Neural cell (in vitro differentiated cells): Measurements from ENCODE around the gene SNRPA. TPM values are rescaled to one million over a fixed set of nuclear protein-coding genes. Genes with fewer than 3 reads are reported as not detected.

ENCODE experiments used
- H2AFZ ChIP-seq: fragments of 200-600, 300-800 bp; sonication (generic), shearing (Covaris generic); 2 replicates; pipeline ENCODE4 v1.6.0; 2014; ENCODE audit warnings: low read depth, mild to moderate bottlenecking, antibody characterized with exemption, low read length, moderate library complexity
- H3F3A ChIP-seq: fragments of 200-600 bp; shearing (Covaris generic); 2 replicates; pipeline ENCODE4 v1.6.1; 2016; ENCODE audit warnings: mild to moderate bottlenecking, moderate library complexity, mixed read lengths, antibody characterized with exemption, low read length; ENCODE audit not compliant: insufficient read depth, poor library complexity, severe bottlenecking
- H3K27ac ChIP-seq: fragments of 200-600, 300-800 bp; sonication (generic), shearing (Covaris generic); 2 replicates; pipeline ENCODE4 v1.5.1; 2014; ENCODE audit warnings: mild to moderate bottlenecking, low read length, moderate library complexity
- H3K27me3 ChIP-seq: fragments of 300-800, 200-600 bp; sonication (generic), shearing (Covaris generic); 2 replicates; pipeline ENCODE4 v1.6.0; 2014; ENCODE audit warnings: mild to moderate bottlenecking, low read depth, low read length, moderate library complexity; ENCODE audit not compliant: insufficient read depth
- H3K36me3 ChIP-seq: fragments of 300-800, 200-600 bp; sonication (generic), shearing (Covaris generic); 2 replicates; pipeline ENCODE4 v1.5.1; 2014; ENCODE audit warnings: mild to moderate bottlenecking, antibody characterized with exemption, low read length, moderate library complexity; ENCODE audit not compliant: insufficient read depth
- H3K4me2 ChIP-seq: fragments of 300-800, 200-600 bp; sonication (generic), shearing (Covaris generic); 2 replicates; pipeline ENCODE4 v1.6.0; 2014; ENCODE audit warnings: mild to moderate bottlenecking, low read length
- H3K4me3 ChIP-seq: fragments of 300-800, 200-600 bp; sonication (generic), shearing (Covaris generic); 2 replicates; pipeline ENCODE4 v1.5.1; 2014; ENCODE audit warnings: mild to moderate bottlenecking, low read length, moderate library complexity
- H3K79me2 ChIP-seq: fragments of 200-600 bp; shearing (Covaris generic); replicated peaks from 2 replicates; pipeline ENCODE4 v1.6.0; 2014; ENCODE audit warnings: mild to moderate bottlenecking, low read length, moderate library complexity; ENCODE audit not compliant: insufficient read depth
- H3K9ac ChIP-seq: fragments of 300-800, 200-600 bp; sonication (generic), shearing (Covaris generic); 2 replicates; pipeline ENCODE4 v1.6.1; 2016; ENCODE audit warnings: mild to moderate bottlenecking, low read length, mixed read lengths
- H3K9me2 ChIP-seq: fragments of 200-600 bp; shearing (Covaris generic); 2 replicates; pipeline ENCODE4 v1.6.1; 2016; ENCODE audit warnings: mild to moderate bottlenecking, low read length, mixed read lengths; ENCODE audit not compliant: insufficient read depth
- H3K9me3 ChIP-seq: fragments of 200-600, 300-800 bp; sonication (generic), shearing (Covaris generic); 2 replicates; pipeline ENCODE4 v1.6.1; 2016; ENCODE audit warnings: mild to moderate bottlenecking, mixed run types, low read length, moderate library complexity, mixed read lengths
- H4K20me1 ChIP-seq: fragments of 200-600 bp; shearing (Covaris generic); 2 replicates; pipeline ENCODE4 v1.6.1; 2016; ENCODE audit warnings: mild to moderate bottlenecking, mixed run types; ENCODE audit not compliant: insufficient read depth
- CTCF ChIP-seq: fragments of 450-650 bp; IDR thresholded peaks from 2 replicates; pipeline ENCODE4 v1.5.1; 2014; ENCODE audit warnings: antibody characterized with exemption, mild to moderate bottlenecking, moderate library complexity; ENCODE audit not compliant: poor library complexity, severe bottlenecking
- EP300 ChIP-seq: fragments of 450-650 bp; conservative IDR thresholded peaks from 2 replicates; pipeline ENCODE4 v1.6.1; 2014; ENCODE audit warnings: antibody characterized with exemption, mild to moderate bottlenecking, moderate library complexity; ENCODE audit not compliant: poor library complexity, severe bottlenecking
- EZH2 ChIP-seq: fragments of 200-600, 300-800 bp; shearing (Covaris generic), sonication (generic); IDR thresholded peaks from 2 replicates; pipeline ENCODE4 v1.6.1; 2014; ENCODE audit warnings: antibody characterized with exemption, low read length, borderline replicate concordance, mild to moderate bottlenecking; ENCODE audit not compliant: insufficient read depth, poor library complexity, severe bottlenecking
- MXI1 ChIP-seq: fragments of 450-650 bp; conservative IDR thresholded peaks from 2 replicates; pipeline ENCODE4 v1.6.1; 2014; ENCODE audit warnings: antibody characterized with exemption, mild to moderate bottlenecking; ENCODE audit not compliant: poor library complexity, severe bottlenecking
- POLR2AphosphoS5 ChIP-seq: IDR thresholded peaks from 2 replicates; pipeline ENCODE4 v1.6.1; 2012
- RAD21 ChIP-seq: fragments of 450-650 bp; conservative IDR thresholded peaks from 2 replicates; pipeline ENCODE4 v1.6.1; 2014; ENCODE audit warnings: antibody characterized with exemption, mild to moderate bottlenecking, moderate library complexity
- REST ChIP-seq: IDR thresholded peaks from 2 replicates; pipeline ENCODE4 v1.6.1; 2012; ENCODE audit warnings: borderline replicate concordance
- SMC3 ChIP-seq: fragments of 450-650 bp; conservative IDR thresholded peaks from 2 replicates; pipeline ENCODE4 v1.6.1; 2014; ENCODE audit warnings: antibody characterized with exemption, mild to moderate bottlenecking, moderate library complexity; ENCODE audit not compliant: poor library complexity
- TAF1 ChIP-seq: IDR thresholded peaks from 2 replicates; pipeline ENCODE4 v1.6.1; 2012; ENCODE audit warnings: low read depth
- polyA plus RNA-seq: library from polyadenylated mRNA; depleted of rRNA; stranded (reverse); fragments of >200 nt; gene quantifications from 2 replicates; pipeline ENCODE4 v1.2.3, GENCODE V29; 2014

SNRPA gene
- polyA plus RNA-seq, 1 donor from 2014 or later: 29.9 TPM

GRCh38 chr19:40777937-40778705, 27.1 kb downstream of the SNRPA start, which contains the start of gene RAB4B:
Gene RAB4B (plus strand): TSS chr19:40778247. CDS start chr19:40778376, 129 bp downstream.
- no peaks in the 10 kb centered on the region for H3K9me3 ChIP-seq
- H3K27ac ChIP-seq: peak within 1 kb of the TSS; percentile 99
- peak within 1 kb of the TSS; percentile 78 for H3K4me2 ChIP-seq
- H4K20me1 ChIP-seq: no peaks in the 10 kb centered on the region
- H3K36me3 ChIP-seq: no peaks in the 10 kb centered on the region
- TF ChIP-seq REST: no peak
- TF ChIP-seq RAD21: no peak
- TF ChIP-seq MXI1: peak; percentile 65
- TF ChIP-seq SMC3: peak; percentile 10
- TF ChIP-seq TAF1: no peak
- TF ChIP-seq CTCF: peak; percentile 41
- peak; percentile 27 for TF ChIP-seq EP300
- no peak for TF ChIP-seq EZH2
- TF ChIP-seq POLR2AphosphoS5: peak; percentile 73
- H3K27me3 ChIP-seq: no peaks in the 10 kb centered on the region
- no peaks in the 10 kb centered on the region for H3K79me2 ChIP-seq
- H3K4me3 ChIP-seq: peak within 1 kb of the TSS; percentile 80
- H2AFZ ChIP-seq: peak within 1 kb of the TSS; percentile 88
- H3K9ac ChIP-seq: peak within 1 kb of the TSS; percentile 94
- H3F3A ChIP-seq: peaks cover 4% of the 10 kb centered on the region
- H3K9me2 ChIP-seq: no peaks in the 10 kb centered on the region

DNA sequence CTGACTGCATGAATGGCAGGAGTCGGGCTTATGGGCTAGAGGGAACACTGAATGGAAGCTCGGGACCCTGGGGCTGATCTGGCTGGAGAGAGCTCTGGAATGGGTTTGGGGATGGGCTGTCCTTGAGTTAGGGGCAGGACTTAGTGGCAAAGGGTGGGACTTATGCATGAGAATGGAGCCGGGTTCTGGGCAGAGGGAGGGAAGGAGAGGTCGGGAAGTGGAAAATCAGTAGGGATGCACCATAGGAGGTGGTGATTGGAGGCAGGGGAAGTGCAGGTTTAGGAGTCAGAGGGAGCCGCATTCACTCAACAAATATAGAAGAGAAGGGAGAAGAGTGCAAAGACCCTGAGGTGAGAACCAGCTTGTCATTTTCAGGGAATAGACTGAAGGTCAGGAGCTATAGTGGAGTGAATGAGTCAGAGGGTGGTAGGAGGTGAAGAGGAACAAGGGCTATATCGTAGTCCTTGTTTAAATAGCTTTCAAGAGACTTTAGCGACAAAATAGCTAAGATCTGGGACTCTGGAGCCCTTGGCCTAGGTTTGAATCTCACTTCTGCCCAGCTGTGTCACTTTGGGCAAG, 27.8 kb downstream of the SNRPA start:
- Histone ChIP-seq H3K9ac (peak overlapping the region; percentile 94), H3K9me2 (no peaks in the 10 kb centered on the region), H3K4me3 (peak overlapping the region; percentile 80), H3F3A (peaks cover 4% of the 10 kb centered on the region), H3K79me2 (no peaks in the 10 kb centered on the region), H3K9me3 (no peaks in the 10 kb centered on the region), H3K27me3 (no peaks in the 10 kb centered on the region), H4K20me1 (no peaks in the 10 kb centered on the region), H3K4me2 (peak overlapping the region; percentile 75), H2AFZ (peak overlapping the region; percentile 88), H3K27ac (peak overlapping the region; percentile 99), H3K36me3 (no peaks in the 10 kb centered on the region)
- TF ChIP-seq SMC3 (no peak), POLR2AphosphoS5 (no peak), EP300 (no peak), CTCF (no peak), RAD21 (peak; percentile 29)
